ENCODE data around the gene C11orf68.

GRCh38 chr11:65880844-65881421 is 37.9 kb downstream of the C11orf68 start:
- TF ChIP-seq CTCF (IDR thresholded peaks at IDR 0.05) = no peak
- no peak for TF ChIP-seq POLR2AphosphoS5 (IDR thresholded peaks at IDR 0.05)
- no peak for TF ChIP-seq POLR2A (IDR thresholded peaks at IDR 0.05)
- TF ChIP-seq EP300 (IDR thresholded peaks at IDR 0.05) = no peak

All from upper lobe of left lung (tissue), 4 donors.